HepG2 (cell line): ENCODE results near the gene HEPACAM2. TPM values are rescaled to one million over a fixed set of nuclear protein-coding genes. Genes with fewer than 3 reads are reported as not detected.

Source experiments
- AKAP8 ChIP-seq: sonication (generic); formaldehyde crosslinking; IDR thresholded peaks from 2 replicates; pipeline ENCODE4 v1.5.1; 2020; ENCODE audit warnings: mild to moderate bottlenecking, missing genetic modification reagents
- BCL6 ChIP-seq: IDR thresholded peaks from 2 replicates; pipeline ENCODE4 v1.6.1; 2016; ENCODE audit warnings: missing genetic modification reagents, missing compliant biosample characterization
- CBX5 ChIP-seq: sonication (generic); formaldehyde crosslinking; IDR thresholded peaks from 2 replicates; pipeline ENCODE4 v1.4.0; 2020; ENCODE audit warnings: missing genetic modification reagents, borderline replicate concordance
- ESRRA ChIP-seq: sonication (generic); formaldehyde crosslinking; IDR thresholded peaks from 2 replicates; pipeline ENCODE4 v1.5.1; 2020; ENCODE audit warnings: mild to moderate bottlenecking, low read depth, missing genetic modification reagents
- KDM1A ChIP-seq: IDR thresholded peaks from 2 replicates; pipeline ENCODE4 v1.6.1; 2016; ENCODE audit warnings: missing compliant biosample characterization
- MIXL1 ChIP-seq: IDR thresholded peaks from 2 replicates; pipeline ENCODE4 v1.6.1; 2016
- NR1H2 ChIP-seq: sonication (generic); formaldehyde crosslinking; IDR thresholded peaks from 2 replicates; pipeline ENCODE4 v1.8.1; 2022; ENCODE audit warnings: low read depth, missing genetic modification reagents, borderline replicate concordance
- POLR2G ChIP-seq: fragments of 200-400 bp; formaldehyde crosslinking; IDR thresholded peaks from 2 replicates; pipeline ENCODE4 v1.6.1; 2018; ENCODE audit warnings: mild to moderate bottlenecking, low read depth, low read length, moderate library complexity
- REXO4 ChIP-seq: sonication (generic); formaldehyde crosslinking; IDR thresholded peaks from 2 replicates; pipeline ENCODE4 v1.8.0; 2022; ENCODE audit warnings: missing genetic modification reagents, mild to moderate bottlenecking, borderline replicate concordance
- SNAPC2 ChIP-seq: sonication (generic); formaldehyde crosslinking; IDR thresholded peaks from 2 replicates; pipeline ENCODE4 v1.8.1; 2022; ENCODE audit warnings: mild to moderate bottlenecking, missing genetic modification reagents
- STAG1 ChIP-seq: sonication (generic); formaldehyde crosslinking; IDR thresholded peaks from 2 replicates; pipeline ENCODE4 v1.4.0; 2020; ENCODE audit warnings: missing genetic modification reagents
- SYNCRIP ChIP-seq: fragments of 200-400 bp; formaldehyde crosslinking; IDR thresholded peaks from 2 replicates; pipeline ENCODE4 v1.6.1; 2018; ENCODE audit warnings: mild to moderate bottlenecking, low read depth, low read length; ENCODE audit not compliant: insufficient read depth
- U2AF1 ChIP-seq: fragments of 200-400 bp; formaldehyde crosslinking; optimal IDR thresholded peaks from 2 replicates; pipeline ENCODE3; 2017; ENCODE audit warnings: mild to moderate bottlenecking, low read depth, low read length
- ZBTB34 ChIP-seq: sonication (generic); formaldehyde crosslinking; IDR thresholded peaks from 2 replicates; pipeline ENCODE4 v1.8.0; 2022; ENCODE audit warnings: mild to moderate bottlenecking, missing genetic modification reagents
- ZNF225 ChIP-seq: sonication (generic); formaldehyde crosslinking; IDR thresholded peaks from 2 replicates; pipeline ENCODE4 v1.4.0; 2020; ENCODE audit warnings: mild to moderate bottlenecking, missing genetic modification reagents
- ZNF281 ChIP-seq: sonication (generic); formaldehyde crosslinking; IDR thresholded peaks from 2 replicates; pipeline ENCODE4 v1.4.0; 2020; ENCODE audit warnings: missing genetic modification reagents, borderline replicate concordance
- ZNF510 ChIP-seq: sonication (generic); formaldehyde crosslinking; IDR thresholded peaks from 2 replicates; pipeline ENCODE4 v1.4.0; 2020; ENCODE audit warnings: low read depth, mild to moderate bottlenecking, missing genetic modification reagents
- ZNF512B ChIP-seq: sonication (generic); formaldehyde crosslinking; IDR thresholded peaks from 2 replicates; pipeline ENCODE4 v1.5.1; 2020; ENCODE audit warnings: missing genetic modification reagents, mild to moderate bottlenecking, borderline replicate concordance
- ZNF572 ChIP-seq: sonication (generic); formaldehyde crosslinking; IDR thresholded peaks from 2 replicates; pipeline ENCODE4 v1.5.1; 2020; ENCODE audit warnings: mild to moderate bottlenecking, missing genetic modification reagents
- ZNF703 ChIP-seq: sonication (generic); formaldehyde crosslinking; IDR thresholded peaks from 2 replicates; pipeline ENCODE4 v1.5.1; 2020; ENCODE audit warnings: missing genetic modification reagents, mild to moderate bottlenecking, moderate library complexity, borderline replicate concordance
- ZNF761 ChIP-seq: sonication (generic); formaldehyde crosslinking; conservative IDR thresholded peaks from 2 replicates; pipeline ENCODE4 v1.4.0; 2020; ENCODE audit warnings: mild to moderate bottlenecking, missing genetic modification reagents
- ZSCAN12 ChIP-seq: sonication (generic); formaldehyde crosslinking; IDR thresholded peaks from 2 replicates; pipeline ENCODE4 v1.9.0; 2021; ENCODE audit warnings: mild to moderate bottlenecking, missing genetic modification reagents
- polyA plus RNA-seq, 8 experiments: library from polyadenylated mRNA; depleted of rRNA in 3 of 8; stranded (reverse) in 7 of 8; unstranded in 1 of 8; fragments of >200 nt; fragmentation: Illumina TruSeq in 4 of 8; extraction: Trizol in 4 of 8; gene quantifications; 2 replicates each; pipeline versions ENCODE4 v1.2.1 to v1.2.3, GENCODE V29; 2011 to 2016; ENCODE audit warnings: low read depth in 4 of 8, missing spikeins in 1 of 8, mixed read lengths in 1 of 8; ENCODE audit not compliant: insufficient read depth in 1 of 8
- total RNA-seq, 5 experiments: library from RNA; depleted of rRNA; stranded (reverse); fragments of >200 nt; fragmentation: Illumina TruSeq; extraction: Trizol; gene quantifications; 2 replicates each; pipeline ENCODE4 v1.2.3, GENCODE V29; 2016; ENCODE audit warnings: low read depth in 1 of 5

Gene HEPACAM2
- total and polyA plus RNA-seq, 2 of the 13 experiments (the other 11 are each of a cell fraction or from before 2014, with no cell fraction given) = not detected

GRCh38 chr7:93231799-93232672 is 5.8 kb upstream of the HEPACAM2 start, which contains the start of gene VPS50 (continued):
- TF ChIP-seq ZBTB34 (CRISPR knock-in tag) (no peak), ESRRA (CRISPR knock-in tag) (no peak), NR1H2 (no peak), ZNF761 (0 out of 2 replicates have a peak, but pooled peaks have one; percentile 40), POLR2G (peak; percentile 79), AKAP8 (CRISPR knock-in tag) (no peak), ZNF225 (CRISPR knock-in tag) (no peak), U2AF1 (peak; percentile 55), BCL6 (CRISPR knock-in tag) (no peak), ZNF512B (CRISPR knock-in tag) (no peak), SYNCRIP (no peak), ZNF281 (no peak), ZNF510 (0 out of 2 replicates have a peak, but pooled peaks have one; percentile 29), STAG1 (CRISPR knock-in tag) (no peak), ZNF703 (CRISPR knock-in tag) (no peak), SNAPC2 (CRISPR knock-in tag) (no peak), ZSCAN12 (CRISPR knock-in tag) (no peak), REXO4 (no peak), KDM1A (CRISPR knock-in tag) (no peak), MIXL1 (no peak), CBX5 (no peak; the same call in 1 of the 2 replicates), ZNF572 (CRISPR knock-in tag) (no peak)
